Stimulated activated naive B cell treated with anti-CD40 and anti-IgM and Interleukin-4, amounts not matched to agents 10 μg/mL and 1 μg/mL and 100 μg/mL, for 72 hours (primary cell): ENCODE measurements around the gene MPHOSPH8.
"Not testable (repeated sequence)": the region's sequence is repeated elsewhere in the genome, so short reads cannot be mapped to it uniquely, and the experiment has no call there.

ENCODE experiments used
- ATAC-seq, 2 donors: fragments of 150-1000 bp; cut with Tn5 transposase; replicated peaks; 2 replicates each; pipeline ENCODE4 v1.10.0; 2021; ENCODE audit warnings: moderate library complexity in 1 of 2
- DNase-seq: peaks from one replicate; pipeline ENCODE4 v3.0.0; 2021
- H3K27ac Mint-ChIP-seq: one replicate; pipeline ENCODE4 v1.8.0; 2022; ENCODE audit warnings: mild to moderate bottlenecking, mixed read lengths
- H3K27me3 Mint-ChIP-seq, 2 donors: one replicate each; pipeline ENCODE4 v1.8.0; 2022; ENCODE audit warnings: mixed read lengths in 2 of 2
- H3K36me3 Mint-ChIP-seq, 2 donors: one replicate each; pipeline ENCODE4 v1.8.0; 2022; ENCODE audit warnings: mixed read lengths in 2 of 2, mild to moderate bottlenecking in 1 of 2
- H3K4me1 Mint-ChIP-seq, 2 donors: one replicate each; pipeline ENCODE4 v1.8.0; 2022; ENCODE audit warnings: mixed read lengths in 2 of 2, mild to moderate bottlenecking in 1 of 2
- H3K4me3 Mint-ChIP-seq, 2 donors: one replicate each; pipeline ENCODE4 v1.8.0; 2022; ENCODE audit warnings: mild to moderate bottlenecking in 2 of 2, mixed read lengths in 2 of 2, moderate library complexity in 1 of 2
- H3K9me3 Mint-ChIP-seq, 2 donors: one replicate each; pipeline ENCODE4 v1.8.0; 2022; ENCODE audit warnings: mixed read lengths in 2 of 2, mild to moderate bottlenecking in 1 of 2

MPHOSPH8 gene

DNA sequence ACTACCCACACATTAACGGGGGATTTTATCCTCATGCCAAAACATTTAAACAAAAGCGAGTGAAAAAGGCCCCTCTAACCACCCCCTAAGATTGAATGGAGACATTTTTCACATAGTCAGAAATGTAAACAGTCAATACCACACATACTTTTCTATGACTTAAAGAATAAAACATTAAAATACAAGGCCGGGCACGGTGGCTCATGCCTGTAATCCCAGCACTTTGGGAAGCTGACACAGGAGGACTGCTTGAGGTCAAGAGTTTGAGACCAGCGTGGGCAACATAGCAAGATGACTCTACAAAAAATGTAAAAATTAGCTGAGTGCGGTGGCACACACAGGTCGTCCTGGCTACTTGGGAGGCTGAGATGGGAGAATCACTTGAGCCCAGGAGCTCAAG lies 47.3 kb downstream of the MPHOSPH8 start:
- ATAC-seq, result no peak
- Mint-ChIP-seq H3K27ac (no peak overlapping the region), H3K4me1 (peaks cover 0 to 5% of the 10 kb centered on the region in 2 donors)

GRCh38 chr13:19681517-19681916 lies 48.1 kb downstream of the MPHOSPH8 start:
- Mint-ChIP-seq H3K27ac (no peak overlapping the region), H3K9me3 (no peaks in the 10 kb centered on the region), H3K27me3 (no peaks in the 10 kb centered on the region), H3K4me1 (peaks cover 0 to 5% of the 10 kb centered on the region in 2 donors), H3K4me3 (no peak overlapping the region), H3K36me3 (peaks cover 9 to 22% of the 10 kb centered on the region in 2 donors)
- ATAC-seq, result no peak
- no peak for DNase-seq

More for the DNA sequence above, 47.3 kb downstream of the MPHOSPH8 start:
- DNase-seq, result no peak
- peaks cover 11 to 22% of the 10 kb centered on the region in 2 donors for H3K36me3 Mint-ChIP-seq
- H3K27me3 Mint-ChIP-seq, result no peaks in the 10 kb centered on the region
- H3K9me3 Mint-ChIP-seq, result no peaks in the 10 kb centered on the region
- H3K4me3 Mint-ChIP-seq, result no peak overlapping the region

GRCh38 chr13:19685034-19685433 lies 51.6 kb downstream of the MPHOSPH8 start:
- H3K27me3 Mint-ChIP-seq, result no peaks in the 10 kb centered on the region

DNA sequence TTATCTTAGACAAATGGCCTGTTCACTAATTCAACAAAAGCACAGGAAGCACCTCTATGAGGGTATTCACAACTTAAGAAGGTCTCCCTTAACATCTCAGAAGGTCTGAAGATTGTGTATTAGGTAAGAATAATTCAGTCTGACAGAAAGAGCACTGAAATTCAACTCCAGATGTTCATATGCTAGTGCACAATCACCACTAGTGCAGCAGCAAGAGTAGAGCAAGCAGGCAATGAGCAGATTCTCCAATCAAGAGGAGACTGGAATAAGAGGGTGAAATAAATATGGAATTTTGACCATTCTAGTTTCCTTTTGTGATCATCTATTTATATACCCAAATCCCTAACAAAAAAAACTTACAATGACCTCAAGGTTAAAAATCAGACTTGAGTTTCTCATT lies 52.0 kb downstream of the MPHOSPH8 start:
- Mint-ChIP-seq H3K4me1 (peaks cover 0 to 5% of the 10 kb centered on the region in 2 donors), H3K27me3 (no peaks in the 10 kb centered on the region), H3K9me3 (no peaks in the 10 kb centered on the region), H3K4me3 (no peak overlapping the region), H3K36me3 (peaks cover 6 to 19% of the 10 kb centered on the region in 2 donors), H3K27ac (no peak overlapping the region)
- DNase-seq (no peak), ATAC-seq (no peak)

More at GRCh38 chr13:19685034-19685433, 51.6 kb downstream of the MPHOSPH8 start:
- H3K27ac Mint-ChIP-seq, result no peak overlapping the region
- ATAC-seq (no peak), DNase-seq (no peak)
- H3K36me3 Mint-ChIP-seq, result peaks cover 6 to 18% of the 10 kb centered on the region in 2 donors
- H3K4me1 Mint-ChIP-seq, result peaks cover 0 to 5% of the 10 kb centered on the region in 2 donors
- no peaks in the 10 kb centered on the region for H3K9me3 Mint-ChIP-seq
- H3K4me3 Mint-ChIP-seq, result no peak overlapping the region

DNA sequence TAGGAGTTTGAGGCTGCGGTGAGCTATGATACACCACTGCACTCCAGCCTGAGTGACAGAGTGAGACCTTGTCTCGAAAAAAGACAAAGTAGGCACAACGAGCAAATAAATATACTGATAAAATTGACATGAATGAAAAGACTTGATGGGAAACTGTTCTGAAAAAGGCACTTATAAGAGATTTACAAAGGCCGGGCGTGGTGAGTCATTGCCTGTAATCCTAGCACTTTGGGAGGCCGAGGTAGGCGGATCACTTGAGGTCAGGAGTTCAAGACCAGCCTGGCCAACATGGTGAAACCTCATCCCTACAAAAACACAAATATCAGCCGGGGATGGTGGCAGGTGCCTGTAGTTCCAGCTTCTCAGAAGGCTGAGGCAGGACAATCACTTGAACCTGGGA lies 58.0 kb downstream of the MPHOSPH8 start:
- DNase-seq, H3K4me3 Mint-ChIP-seq, H3K27ac Mint-ChIP-seq, H3K27me3 Mint-ChIP-seq, H3K4me1 Mint-ChIP-seq, ATAC-seq, H3K9me3 Mint-ChIP-seq: not testable (repeated sequence)
- peaks cover 14 to 25% of the 10 kb centered on the region in 2 donors for H3K36me3 Mint-ChIP-seq

- H3K4me3 Mint-ChIP-seq, result no peak overlapping the region
- H3K4me1 Mint-ChIP-seq, result no peaks in the 10 kb centered on the region
- no peaks in the 10 kb centered on the region for H3K9me3 Mint-ChIP-seq
- peaks cover 16 to 29% of the 10 kb centered on the region in 2 donors for H3K36me3 Mint-ChIP-seq
- H3K27ac Mint-ChIP-seq, result no peak overlapping the region
- no peaks in the 10 kb centered on the region for H3K27me3 Mint-ChIP-seq
- ATAC-seq (no peak), DNase-seq (no peak)
These were observed 62.0 kb downstream of the MPHOSPH8 start for GRCh38 chr13:19695428-19695827.

- Mint-ChIP-seq H3K36me3 (peaks cover 16 to 25% of the 10 kb centered on the region in 2 donors), H3K4me1 (no peaks in the 10 kb centered on the region)
These were observed 62.4 kb downstream of the MPHOSPH8 start for GRCh38 chr13:19695829-19696228.

GRCh38 chr13:19700963-19701362 lies 67.5 kb downstream of the MPHOSPH8 start:
- not testable (repeated sequence) for H3K4me3 Mint-ChIP-seq, DNase-seq, ATAC-seq, H3K36me3 Mint-ChIP-seq, H3K27ac Mint-ChIP-seq, H3K27me3 Mint-ChIP-seq, H3K9me3 Mint-ChIP-seq, H3K4me1 Mint-ChIP-seq

More at GRCh38 chr13:19695829-19696228, 62.4 kb downstream of the MPHOSPH8 start:
- DNase-seq (no peak), ATAC-seq (no peak)
- Mint-ChIP-seq H3K4me3 (no peak overlapping the region), H3K27me3 (no peaks in the 10 kb centered on the region), H3K27ac (no peak overlapping the region), H3K9me3 (no peaks in the 10 kb centered on the region)

- not testable (repeated sequence) for ATAC-seq, H3K36me3 Mint-ChIP-seq, DNase-seq, H3K4me3 Mint-ChIP-seq, H3K27ac Mint-ChIP-seq, H3K4me1 Mint-ChIP-seq, H3K9me3 Mint-ChIP-seq, H3K27me3 Mint-ChIP-seq
These were observed 68.2 kb downstream of the MPHOSPH8 start for GRCh38 chr13:19701619-19702018.

GRCh38 chr13:19704256-19704655 lies 70.8 kb downstream of the MPHOSPH8 start:
- H3K27ac Mint-ChIP-seq, H3K4me1 Mint-ChIP-seq, H3K4me3 Mint-ChIP-seq, H3K9me3 Mint-ChIP-seq, ATAC-seq, H3K27me3 Mint-ChIP-seq, DNase-seq: not testable (repeated sequence)
- H3K36me3 Mint-ChIP-seq, result peaks cover 10 to 13% of the 10 kb centered on the region in 2 donors

DNA sequence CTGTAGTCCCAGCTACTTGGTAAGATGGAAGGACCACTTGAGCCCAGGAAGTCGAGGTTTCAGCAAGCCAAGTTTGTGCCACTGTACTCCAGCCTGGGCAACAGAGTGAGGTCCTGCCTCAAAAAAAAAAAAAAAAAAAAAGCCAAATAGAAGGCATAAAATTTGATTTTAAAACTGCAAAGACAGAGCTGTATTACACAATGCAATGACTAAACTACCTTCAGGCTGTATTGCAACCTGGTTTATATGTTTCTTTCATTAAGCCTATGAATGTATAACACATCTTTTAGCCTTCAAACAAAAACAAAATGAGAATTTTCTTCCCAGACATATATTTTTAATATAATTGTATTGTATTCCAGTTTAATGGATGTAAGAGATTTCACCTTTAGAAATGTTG lies 75.6 kb downstream of the MPHOSPH8 start:
- not testable (repeated sequence) for H3K27ac Mint-ChIP-seq, DNase-seq, H3K4me1 Mint-ChIP-seq, H3K9me3 Mint-ChIP-seq, H3K4me3 Mint-ChIP-seq, H3K36me3 Mint-ChIP-seq, ATAC-seq, H3K27me3 Mint-ChIP-seq

GRCh38 chr13:19709782-19710181 lies 76.3 kb downstream of the MPHOSPH8 start:
- not testable (repeated sequence) for H3K4me1 Mint-ChIP-seq, H3K27ac Mint-ChIP-seq, ATAC-seq, H3K9me3 Mint-ChIP-seq, H3K36me3 Mint-ChIP-seq, DNase-seq, H3K27me3 Mint-ChIP-seq, H3K4me3 Mint-ChIP-seq

GRCh38 chr13:19713186-19713965 lies 79.9 kb downstream of the MPHOSPH8 start:
- peaks cover 11 to 15% of the 10 kb centered on the region in 2 donors for H3K36me3 Mint-ChIP-seq
- DNase-seq (no peak), ATAC-seq (no peak)
- no peak overlapping the region for H3K27ac Mint-ChIP-seq
- H3K9me3 Mint-ChIP-seq, result no peaks in the 10 kb centered on the region
- no peaks in the 10 kb centered on the region for H3K27me3 Mint-ChIP-seq
- no peaks in the 10 kb centered on the region for H3K4me1 Mint-ChIP-seq
- no peak overlapping the region for H3K4me3 Mint-ChIP-seq

- H3K4me3 Mint-ChIP-seq, result no peak overlapping the region
- H3K27me3 Mint-ChIP-seq, result no peaks in the 10 kb centered on the region
- no peaks in the 10 kb centered on the region for H3K4me1 Mint-ChIP-seq
- H3K27ac Mint-ChIP-seq, result no peak overlapping the region
- no peak for ATAC-seq
- no peaks in the 10 kb centered on the region for H3K9me3 Mint-ChIP-seq
- H3K36me3 Mint-ChIP-seq, result peaks cover 22 to 30% of the 10 kb centered on the region in 2 donors
- DNase-seq, result no peak
These were observed 86.6 kb downstream of the MPHOSPH8 start for GRCh38 chr13:19720039-19720438.
